Smooth muscle cell (in vitro differentiated cells): Measurements from ENCODE around the gene KIAA2012. TPM values are rescaled to one million over a fixed set of nuclear protein-coding genes. Genes with fewer than 3 reads are reported as not detected.

Source experiments
- DNase-seq: peaks from one replicate; lab custom pipeline; 2025; ENCODE audit not compliant: unreplicated experiment; lab: John Stamatoyannopoulos, UW
- H2AFZ ChIP-seq: fragments of 200-600 bp; sonication (generic); 2 replicates; pipeline ENCODE4 v1.6.0; 2016; ENCODE audit warnings: antibody characterized with exemption, low read depth, mild to moderate bottlenecking
- H3F3A ChIP-seq: fragments of 200-600 bp; sonication (generic); 2 replicates; pipeline ENCODE4 v1.6.0; 2017; ENCODE audit warnings: antibody characterized with exemption, low read depth
- H3K27ac ChIP-seq: fragments of 200-600 bp; sonication (generic); 2 replicates; pipeline ENCODE4 v1.5.1; 2016; ENCODE audit warnings: low read depth, mild to moderate bottlenecking
- H3K27me3 ChIP-seq: fragments of 200-600 bp; sonication (generic); 2 replicates; pipeline ENCODE4 v1.6.1; 2016; ENCODE audit warnings: low read depth, mild to moderate bottlenecking
- H3K36me3 ChIP-seq: fragments of 200-600 bp; sonication (generic); 2 replicates; pipeline ENCODE4 v1.5.1; 2016; ENCODE audit warnings: low read depth
- H3K4me1 ChIP-seq: fragments of 200-600 bp; sonication (generic); 2 replicates; pipeline ENCODE4 v1.5.1; 2016; ENCODE audit warnings: low read depth
- H3K4me2 ChIP-seq: fragments of 200-600 bp; sonication (generic); 2 replicates; pipeline ENCODE4 v1.6.0; 2016; ENCODE audit warnings: mild to moderate bottlenecking
- H3K4me3 ChIP-seq: fragments of 200-600 bp; sonication (generic); 2 replicates; pipeline ENCODE4 v1.5.1; 2016; ENCODE audit warnings: mild to moderate bottlenecking
- H3K79me2 ChIP-seq: fragments of 200-600 bp; sonication (generic); 2 replicates; pipeline ENCODE4 v1.6.0; 2016; ENCODE audit warnings: low read depth, mild to moderate bottlenecking
- H3K9ac ChIP-seq: fragments of 200-600 bp; sonication (generic); 2 replicates; pipeline ENCODE4 v1.6.0; 2016; ENCODE audit warnings: low read depth
- H3K9me3 ChIP-seq: fragments of 200-600 bp; sonication (generic); replicated peaks from 2 replicates; pipeline ENCODE4 v1.5.1; 2016; ENCODE audit warnings: low read depth
- H4K20me1 ChIP-seq: fragments of 200-600 bp; sonication (generic); 2 replicates; pipeline ENCODE4 v1.6.0; 2016; ENCODE audit warnings: low read depth
- CTCF ChIP-seq: fragments of 200-600 bp; sonication (generic); IDR thresholded peaks from 2 replicates; pipeline ENCODE4 v1.5.1; 2017; ENCODE audit warnings: borderline replicate concordance, mild to moderate bottlenecking, antibody characterized with exemption; ENCODE audit not compliant: insufficient read depth, poor library complexity, severe bottlenecking
- WGBS: methylation state at CpG from one replicate; pipeline ENCODE4 v1.1.7; 2016; ENCODE audit warnings: low lambda C conversion rate; 5-methylcytosine and 5-hydroxymethylcytosine counted together
- polyA plus RNA-seq: library from polyadenylated mRNA; unstranded; fragments of >200 nt; fragmentation: Nextera tagmentation; extraction: Ambion mirVana; gene quantifications from 2 replicates; pipeline ENCODE4 v1.2.1, GENCODE V29; 2016
- small RNA-seq: library from RNA; depleted of rRNA; stranded (forward); fragments of <200 nt; gene quantifications from one replicate; pipeline ENCODE3, GENCODE V24; 2014
- total RNA-seq: library from RNA; depleted of rRNA; stranded (reverse); fragments of >200 nt; gene quantifications from 2 replicates; pipeline ENCODE4 v1.2.3, GENCODE V29; 2014

Gene KIAA2012
- total and polyA plus RNA-seq, 2 experiments from 2014 or later = not detected

GRCh38 chr2:202251494-202251893 is 178.4 kb downstream of the KIAA2012 start:
- Histone ChIP-seq H3K4me2 (no peak overlapping the region), H3K9me3 (no peaks in the 10 kb centered on the region), H3K79me2 (no peaks in the 10 kb centered on the region), H3K27ac (no peak overlapping the region), H3K9ac (no peak overlapping the region), H4K20me1 (no peaks in the 10 kb centered on the region), H3K4me3 (no peak overlapping the region), H2AFZ (no peak overlapping the region), H3K27me3 (no peaks in the 10 kb centered on the region), H3K4me1 (no peaks in the 10 kb centered on the region), H3F3A (no peaks in the 10 kb centered on the region), H3K36me3 (no peaks in the 10 kb centered on the region)
- no peak for TF ChIP-seq CTCF
- 89% methylated on average over 5 of the region's 5 CpGs for WGBS
- DNase-seq = no peak

Small RNA genes lying within 50 kb of the gene (small RNA-seq; reads per million reads assigned to genes)
- not detected for gene AC079354.2

Other genes with a start within 250 kb of the KIAA2012 start
- 17.0 and 21.8 TPM in 2 replicates for gene FZD7, start 39.4 kb upstream of the KIAA2012 start, total RNA-seq
- 10.9 and 14.8 TPM in 2 replicates for gene FZD7, start 39.4 kb upstream of the KIAA2012 start, polyA plus RNA-seq
- 130 and 179 TPM in 2 replicates for gene SUMO1, start 165.3 kb downstream of the KIAA2012 start, total RNA-seq
- 156 and 159 TPM in 2 replicates for gene SUMO1, start 165.3 kb downstream of the KIAA2012 start, polyA plus RNA-seq
- 47.4 and 51.4 TPM in 2 replicates for gene NOP58, start 192.5 kb downstream of the KIAA2012 start, total RNA-seq
- gene NOP58, start 192.5 kb downstream of the KIAA2012 start, polyA plus RNA-seq = 40.8 and 41.4 TPM in 2 replicates